ENCODE data around the gene MAML1.
A peak's percentile ranks its signal among the peaks of the same experiment; 100 is the strongest.

The MAML1 gene

DNA sequence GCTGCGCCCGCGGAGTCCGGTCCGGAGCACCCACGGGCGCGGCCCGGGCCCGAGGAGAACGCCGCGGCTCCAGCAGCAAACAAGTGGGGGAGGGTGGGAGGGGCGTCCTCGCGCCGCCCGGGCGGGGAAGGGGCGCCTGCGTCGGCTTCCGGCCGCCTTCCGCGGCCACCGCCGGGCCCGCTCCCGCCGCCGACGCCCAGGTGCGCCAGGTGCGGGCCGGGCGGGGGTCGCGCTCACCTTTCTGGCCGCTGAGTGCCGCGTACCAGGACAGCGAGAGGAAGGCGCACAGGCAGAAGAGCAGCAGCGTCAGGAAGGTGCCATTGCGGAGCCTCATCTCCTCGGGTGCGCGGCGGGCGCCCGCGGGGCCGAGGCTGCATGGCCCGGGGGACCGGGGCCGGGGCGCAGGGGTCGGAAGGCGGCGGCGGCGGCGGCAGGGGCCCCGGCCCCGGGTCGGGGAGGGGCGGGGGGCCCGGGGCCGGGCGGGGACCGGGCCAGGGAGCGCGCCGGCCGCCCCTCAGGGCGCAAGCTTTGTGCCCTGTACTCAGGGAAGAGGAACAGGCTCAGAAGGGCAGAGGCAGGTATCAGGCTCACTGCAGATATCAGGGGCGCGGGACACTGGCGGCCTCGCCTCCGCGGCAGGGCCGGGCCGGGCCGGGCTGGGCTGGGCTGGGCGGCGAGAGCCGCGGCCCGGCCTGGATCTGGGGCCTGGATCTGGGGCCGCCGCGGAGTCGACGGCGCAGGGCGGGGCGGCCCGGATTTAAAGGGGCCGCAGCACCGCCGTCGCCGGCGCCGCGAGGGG, 73.8 kb downstream of the MAML1 start, which contains the start of gene MGAT4B:
Gene MGAT4B (minus strand): TSS at position 617 of the 799 bp plus-strand sequence. CDS start 283 bp downstream, at position 334.
- peak; percentile 13 to 61 for DNase-seq

DNA sequence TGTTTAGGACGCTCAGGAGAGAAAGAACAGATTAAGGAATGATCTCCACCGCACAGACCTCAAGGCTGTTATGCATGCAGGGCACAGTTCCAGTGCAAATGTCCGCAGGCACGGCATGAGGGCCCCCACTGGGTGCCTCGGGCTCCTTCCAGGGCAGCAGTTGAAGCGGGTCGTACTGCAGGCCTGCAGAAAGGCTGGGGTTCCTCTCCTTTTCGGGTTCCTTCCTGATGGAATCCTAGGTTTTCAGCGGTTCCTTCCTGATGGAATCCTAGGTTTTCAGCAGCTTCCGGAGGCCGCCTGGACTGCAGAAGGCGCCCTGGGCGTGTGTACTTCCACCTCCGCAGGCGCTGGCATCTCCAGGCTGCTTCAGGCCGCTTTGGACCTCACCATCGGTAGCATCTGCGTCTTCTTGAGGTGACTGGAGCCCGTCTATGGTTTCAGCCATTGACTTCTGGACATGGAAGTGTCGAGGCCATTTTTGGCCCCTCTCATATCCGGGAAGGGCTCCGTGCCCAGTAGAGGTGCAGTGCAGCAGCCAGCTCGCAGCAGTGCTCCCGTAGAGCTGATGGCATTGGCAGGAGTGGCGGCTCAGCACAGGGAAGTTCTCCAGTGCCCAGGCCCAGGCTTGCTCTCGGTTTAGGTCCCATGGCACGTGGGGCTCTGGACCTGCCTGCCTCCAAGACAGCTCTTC, 79.7 kb downstream of the MAML1 start:
- DNase-seq: no peak

DNA sequence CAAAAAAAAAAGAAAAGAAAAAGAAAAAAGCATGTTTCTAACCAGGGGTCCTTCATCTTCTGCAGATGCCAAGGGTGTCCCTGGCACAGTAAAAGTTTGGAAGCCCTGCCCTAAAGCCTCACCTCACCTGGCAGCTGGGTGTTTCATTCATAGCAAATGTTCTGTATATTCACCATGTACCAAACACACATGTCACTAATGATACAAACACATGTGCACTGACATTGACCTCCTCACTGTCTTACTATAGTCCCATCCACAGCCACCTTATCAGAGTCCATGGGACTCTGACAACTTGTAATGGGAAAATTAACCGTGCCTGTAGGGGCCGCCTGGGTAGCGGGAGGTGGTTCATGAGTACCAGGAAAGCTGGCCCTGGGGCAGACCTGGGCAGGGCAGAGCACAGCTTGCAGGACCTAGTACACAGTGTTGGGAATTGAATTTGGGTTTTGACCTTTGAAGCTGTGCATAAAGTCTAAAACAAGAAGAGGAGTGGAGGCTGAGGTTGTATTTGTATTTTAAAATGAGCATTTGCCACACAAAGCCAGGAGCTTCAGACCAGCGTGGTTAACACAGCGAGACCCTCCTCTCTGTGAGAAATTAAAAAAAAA, 80.5 kb downstream of the MAML1 start:
- no peak for DNase-seq

DNA sequence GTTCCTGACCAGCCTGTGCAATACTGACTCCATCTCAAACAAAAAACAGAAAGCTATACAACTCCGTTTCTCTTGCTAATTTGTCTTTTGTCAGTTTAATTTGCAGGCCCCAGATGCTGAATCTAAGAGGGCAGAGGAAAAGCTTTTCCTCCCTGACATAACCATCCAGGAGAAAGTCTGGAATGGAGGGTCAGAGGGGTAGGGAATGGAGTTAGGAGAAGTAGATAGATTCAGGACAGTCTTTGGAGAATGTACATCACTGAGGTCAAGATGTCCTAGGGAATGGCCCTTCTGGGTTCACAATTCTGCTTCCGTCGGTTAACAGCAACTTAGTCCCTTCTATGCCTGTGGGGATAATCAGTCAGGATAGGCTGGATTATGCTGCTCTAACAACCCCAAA, 81.5 kb downstream of the MAML1 start:
- no peak for DNase-seq

DNA sequence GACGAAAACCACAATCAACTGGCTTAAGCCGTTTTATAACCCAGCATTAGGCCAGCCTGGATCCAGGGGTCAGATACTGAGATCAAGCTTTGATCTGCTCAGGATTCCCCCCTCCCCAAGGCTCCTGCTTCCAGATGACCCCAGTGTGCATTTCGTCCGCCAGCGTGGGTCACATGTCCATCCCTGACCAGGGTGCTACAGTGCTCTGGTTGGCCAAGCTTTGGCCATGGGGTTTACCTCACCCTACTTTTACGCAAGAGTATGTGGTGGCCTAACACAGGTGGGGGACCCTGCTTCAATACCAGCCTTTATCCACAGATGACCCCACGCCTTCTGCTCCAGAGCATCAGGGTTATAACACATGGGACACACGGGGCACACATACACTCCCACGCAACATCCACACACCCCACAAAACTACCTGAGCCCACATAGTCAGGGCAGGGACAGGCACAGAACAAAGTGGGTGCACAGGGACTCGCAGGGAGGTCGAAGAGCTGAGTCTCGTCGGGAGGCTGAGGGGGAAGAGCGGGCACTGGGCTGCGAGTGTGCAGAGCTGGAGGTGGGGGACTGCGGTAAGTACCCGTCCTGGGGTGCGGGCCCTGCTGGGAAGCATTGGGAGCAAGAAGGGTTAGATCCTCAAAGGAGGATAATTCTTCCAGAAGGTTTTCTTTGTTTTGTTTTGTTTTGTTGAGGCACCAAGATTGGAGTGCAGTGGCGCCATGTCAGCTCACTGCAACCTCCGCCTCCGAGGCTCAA, 83.0 kb downstream of the MAML1 start:
- no peak for DNase-seq

DNA sequence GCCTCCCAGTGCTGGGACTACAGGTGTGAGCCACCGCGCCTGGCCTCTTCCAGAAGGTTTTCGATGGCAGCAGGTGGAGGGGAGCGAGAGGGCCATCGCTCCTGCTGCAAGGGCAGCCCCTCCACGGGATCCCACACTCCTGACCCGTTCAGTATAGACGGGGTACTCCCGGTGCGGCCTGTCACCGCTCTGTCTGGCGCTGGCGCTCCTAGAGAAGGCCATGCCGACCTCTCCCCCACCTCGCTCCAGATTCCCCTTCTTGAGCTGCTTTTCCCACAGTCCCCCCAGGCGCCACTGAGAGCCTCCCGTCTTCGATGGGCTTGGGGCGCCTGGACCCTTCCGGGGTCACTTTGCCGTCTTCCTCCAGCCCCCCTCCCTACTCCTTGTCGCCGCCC, 83.8 kb downstream of the MAML1 start:
- no peak for DNase-seq

DNA sequence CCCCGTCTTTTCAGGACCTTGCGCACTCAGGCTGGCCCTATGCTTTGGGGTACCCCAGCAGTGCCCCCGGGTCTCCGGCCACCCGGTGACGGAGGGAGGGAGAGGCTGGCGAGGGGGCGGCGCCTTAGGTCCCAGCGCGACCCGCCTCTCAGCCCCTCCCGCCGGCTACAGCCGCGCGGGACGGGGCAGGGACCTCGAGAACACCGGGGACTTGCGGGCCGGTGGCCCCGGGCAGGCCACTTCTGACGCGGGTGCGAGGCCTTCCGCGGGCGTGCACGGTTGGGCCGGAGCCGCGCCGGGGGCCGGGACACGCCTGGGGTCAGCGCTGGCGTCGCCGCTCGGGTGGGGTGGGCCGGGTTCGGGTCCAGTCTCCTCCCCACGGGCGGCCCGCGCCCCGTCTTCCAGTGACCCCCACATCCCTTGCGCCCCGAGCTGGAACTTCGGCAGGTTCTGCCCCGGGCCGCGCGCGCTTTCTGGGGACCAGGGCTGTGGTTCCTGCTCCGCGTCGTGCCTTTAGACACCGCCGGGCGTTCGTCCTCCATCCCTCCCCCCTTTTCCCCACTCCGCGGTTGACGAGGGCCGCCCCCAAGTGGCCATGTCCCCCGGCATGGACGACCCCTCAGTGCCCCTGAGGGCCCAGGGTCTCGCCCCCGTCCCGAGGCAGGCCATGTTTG, 84.3 kb downstream of the MAML1 start:
- DNase-seq: no peak

DNA sequence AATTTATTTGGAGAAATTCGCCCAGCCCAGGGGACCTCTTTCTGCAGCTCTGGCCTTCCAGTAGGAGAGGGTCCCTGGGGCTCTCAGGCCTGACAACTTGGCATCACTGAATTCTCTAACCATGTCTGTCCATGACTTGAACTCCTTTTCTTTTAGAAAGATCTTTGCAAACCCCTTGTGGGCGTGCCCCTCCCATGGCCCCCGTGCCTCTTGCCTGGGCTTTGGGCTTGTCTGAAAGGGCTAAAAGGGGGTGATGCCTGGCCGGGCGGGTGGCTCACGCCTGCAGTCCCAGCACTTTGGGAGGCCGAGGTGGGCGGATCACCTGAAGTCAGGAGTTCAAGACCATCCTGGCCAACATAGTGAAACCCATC, 84.8 kb downstream of the MAML1 start:
- DNase-seq: no peak

DNA sequence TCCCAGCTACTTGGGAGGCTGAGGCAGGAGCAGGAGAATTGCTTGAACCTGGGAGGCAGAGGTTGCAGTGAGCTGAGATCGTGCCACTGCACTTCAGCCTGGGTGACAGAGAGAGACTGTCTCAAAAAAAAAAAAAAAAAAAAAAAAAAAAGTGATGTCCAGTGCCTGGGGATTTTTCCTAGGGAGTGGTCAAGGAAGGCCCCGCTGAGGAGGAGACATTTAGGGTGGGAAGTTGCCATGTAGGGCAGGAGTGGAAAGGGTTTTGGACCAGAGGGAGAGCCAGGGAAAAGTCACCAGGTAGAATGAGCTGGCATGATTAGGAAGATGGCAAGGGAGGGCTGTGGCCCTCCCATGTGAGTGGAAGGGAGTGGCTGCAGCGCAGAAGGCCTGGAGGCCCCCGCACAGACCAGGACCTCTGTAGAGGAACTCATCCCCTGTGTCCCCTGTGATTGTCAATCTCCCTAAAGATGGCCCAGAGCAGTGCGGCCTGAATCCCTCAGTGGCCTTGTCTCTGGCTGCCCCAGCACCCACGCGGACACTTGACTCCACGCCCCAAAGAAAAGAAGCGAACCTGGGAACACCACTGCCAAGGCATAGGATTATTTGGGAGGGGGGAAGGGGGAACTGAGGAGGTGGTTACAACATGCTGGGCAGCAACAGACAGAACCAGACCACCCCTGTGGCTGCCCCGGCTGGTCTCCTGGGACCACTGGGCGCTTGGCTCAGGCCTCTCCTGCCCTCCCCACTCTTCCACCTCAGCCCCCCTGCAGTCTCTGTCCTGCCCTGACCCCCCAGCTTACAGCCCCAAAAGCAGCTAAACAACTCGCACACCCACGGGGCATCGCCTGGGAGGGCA, 85.5 kb downstream of the MAML1 start:
- DNase-seq: no peak

DNA sequence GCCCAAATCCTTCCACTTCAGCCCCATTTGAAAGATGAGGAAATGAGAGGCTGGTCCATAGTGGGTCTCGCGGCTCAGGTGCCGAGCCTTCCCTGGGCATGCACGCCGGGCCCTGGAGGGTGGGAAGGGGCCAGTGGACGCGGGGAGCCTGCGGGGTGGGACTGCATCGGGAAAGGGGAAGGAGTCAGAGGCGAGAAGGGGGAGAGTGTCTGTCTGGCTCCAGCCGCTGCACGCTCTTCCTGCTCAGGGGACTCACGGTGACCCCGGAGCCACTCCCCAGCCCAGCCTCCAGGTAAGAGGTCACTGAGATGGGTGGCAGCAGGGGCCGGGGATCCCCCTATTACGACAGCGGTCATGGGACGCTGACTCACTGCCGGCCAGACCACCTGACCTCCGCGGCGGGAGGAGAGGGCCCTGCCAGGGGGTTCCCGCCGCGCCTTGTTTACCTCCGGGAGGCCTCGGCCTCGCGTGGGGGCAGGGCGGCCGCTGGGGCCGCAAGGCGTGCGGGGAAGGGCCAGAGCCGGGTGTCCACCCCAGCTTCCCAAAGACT, 86.2 kb downstream of the MAML1 start:
- no peak for DNase-seq

DNA sequence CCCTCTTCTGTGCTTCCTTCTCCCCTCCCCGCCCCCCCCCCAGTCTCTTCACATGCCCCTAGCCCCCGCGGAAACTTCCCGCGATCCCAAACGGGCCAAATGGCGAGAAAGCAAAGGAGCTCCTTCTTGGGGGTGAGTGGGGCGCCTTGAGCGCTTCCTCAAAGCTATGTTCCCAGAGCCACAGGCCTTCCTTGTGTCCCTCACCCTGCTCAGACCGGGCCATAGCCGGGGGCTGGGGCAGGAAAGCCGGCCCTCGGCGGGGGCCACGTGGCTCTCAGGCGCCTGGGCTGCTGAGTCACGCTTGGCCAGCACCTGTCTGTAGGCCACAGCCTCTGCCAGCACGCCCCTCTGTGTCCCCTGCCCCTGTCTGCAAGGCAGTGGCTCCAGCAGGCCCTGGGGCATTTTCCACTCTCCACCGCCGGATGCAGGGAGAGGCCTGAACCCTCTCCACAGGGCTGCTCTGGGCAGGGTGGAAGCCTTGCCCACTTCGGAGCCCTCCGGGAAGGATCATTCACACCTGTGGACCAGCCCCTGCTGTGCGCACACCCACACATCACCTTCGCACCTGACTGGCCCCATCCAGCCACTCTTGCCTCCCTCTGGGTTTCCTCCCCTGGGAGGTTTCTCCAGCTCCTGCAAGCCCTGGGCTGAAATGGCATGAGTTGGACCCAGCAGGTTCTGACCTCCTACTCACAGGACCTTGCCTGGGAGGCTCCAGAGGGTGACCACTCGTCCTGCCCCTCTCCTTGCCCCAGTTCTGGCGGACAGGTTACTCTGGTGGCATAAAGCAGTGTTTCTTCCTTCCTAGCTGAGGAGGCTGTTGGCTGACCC, 86.9 kb downstream of the MAML1 start:
- DNase-seq: no peak

DNA sequence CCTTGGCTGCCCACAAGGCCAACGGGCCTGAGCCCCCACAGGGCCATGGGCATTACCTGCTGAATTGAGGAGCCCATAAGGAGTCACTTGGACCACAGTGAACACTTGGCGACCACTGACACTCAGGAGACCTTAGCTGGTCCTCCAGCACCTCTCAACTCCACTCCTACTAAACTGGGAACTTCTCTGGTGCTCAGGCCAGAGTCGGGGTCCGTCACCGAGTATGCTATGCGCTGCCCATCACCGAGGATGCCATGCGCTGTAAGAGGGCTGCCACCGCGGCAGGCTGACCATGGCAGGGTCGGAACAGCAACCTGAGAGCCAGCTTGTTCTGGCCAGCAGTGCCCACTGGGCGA, 87.5 kb downstream of the MAML1 start:
- DNase-seq: no peak

DNA sequence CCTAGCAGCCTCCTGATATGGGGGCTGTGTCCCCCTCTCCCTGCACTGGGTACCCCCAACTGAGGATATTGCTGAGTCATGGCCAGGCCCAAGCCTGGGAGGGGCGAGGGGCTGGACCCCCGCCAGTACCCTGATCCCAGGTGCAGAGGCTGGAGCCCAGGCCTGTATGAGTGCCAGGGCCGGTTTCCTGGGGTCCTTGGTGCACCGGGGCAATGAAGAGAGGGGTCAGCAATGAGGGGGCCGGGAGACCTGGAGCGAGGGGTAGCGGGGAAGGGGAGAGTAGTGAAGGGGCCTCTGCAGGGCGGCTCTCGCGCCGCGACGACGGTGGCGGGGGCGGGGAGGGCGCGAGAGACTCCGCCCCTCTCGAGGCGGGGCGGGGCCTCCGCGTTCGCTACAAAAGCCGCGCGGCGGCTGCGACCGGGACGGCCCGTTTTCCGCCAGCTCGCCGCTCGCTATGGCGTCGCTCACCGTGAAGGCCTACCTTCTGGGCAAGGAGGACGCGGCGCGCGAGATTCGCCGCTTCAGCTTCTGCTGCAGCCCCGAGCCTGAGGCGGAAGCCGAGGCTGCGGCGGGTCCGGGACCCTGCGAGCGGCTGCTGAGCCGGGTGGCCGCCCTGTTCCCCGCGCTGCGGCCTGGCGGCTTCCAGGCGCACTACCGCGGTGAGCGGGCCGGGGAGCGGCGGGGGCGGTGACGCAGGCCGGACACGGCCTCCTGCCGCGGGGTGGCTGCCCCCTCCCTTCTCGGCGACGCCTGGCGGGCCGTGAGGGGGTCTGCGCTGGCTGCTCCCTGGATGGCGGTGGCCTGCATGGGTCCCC, 88.1 kb downstream of the MAML1 start, which contains the start of gene SQSTM1:
Gene SQSTM1 (plus strand): TSS at position 423 of the 815 bp plus-strand sequence. CDS start 32 bp downstream, at position 455.
- DNase-seq: peak in 1 of 2 experiments; percentile 86

DNA sequence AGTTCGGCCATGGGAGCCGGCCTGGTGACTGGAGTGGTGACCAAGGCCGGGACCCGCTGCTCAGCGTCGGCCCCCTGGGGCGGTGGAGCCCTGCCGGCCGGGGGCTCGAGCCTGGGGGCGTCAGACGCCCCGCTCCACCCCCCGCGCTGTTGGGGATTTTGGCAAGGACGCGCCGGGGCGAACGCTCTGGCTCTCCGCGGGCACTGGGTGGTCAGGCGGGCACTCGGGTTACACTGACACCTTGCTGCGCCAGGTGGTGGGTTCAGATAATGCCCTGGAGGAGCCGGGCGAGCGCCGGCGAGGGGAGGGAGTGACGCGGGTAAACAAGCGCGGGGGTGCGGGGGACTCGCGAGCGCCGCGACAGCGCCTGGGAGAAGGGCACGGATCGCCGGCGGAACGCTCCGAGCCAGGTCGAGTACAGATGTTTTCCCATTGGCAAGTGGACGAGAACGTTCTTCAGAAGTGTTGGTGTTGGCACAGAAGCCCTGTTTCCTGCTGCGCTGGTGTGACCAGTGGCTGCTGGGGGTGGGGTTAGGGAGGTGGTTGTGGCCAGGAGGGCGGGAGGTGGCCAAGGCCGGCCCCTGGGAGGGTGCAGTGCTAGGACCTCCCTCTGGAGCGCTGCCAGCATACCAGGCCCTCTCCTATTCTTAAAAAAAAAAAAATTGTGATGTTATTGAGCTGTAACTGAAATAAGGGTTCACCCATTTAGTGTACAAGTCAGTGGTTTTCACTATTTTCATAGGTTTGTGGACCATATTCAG, 88.9 kb downstream of the MAML1 start:
- DNase-seq: peak; percentile 49 to 92

DNA sequence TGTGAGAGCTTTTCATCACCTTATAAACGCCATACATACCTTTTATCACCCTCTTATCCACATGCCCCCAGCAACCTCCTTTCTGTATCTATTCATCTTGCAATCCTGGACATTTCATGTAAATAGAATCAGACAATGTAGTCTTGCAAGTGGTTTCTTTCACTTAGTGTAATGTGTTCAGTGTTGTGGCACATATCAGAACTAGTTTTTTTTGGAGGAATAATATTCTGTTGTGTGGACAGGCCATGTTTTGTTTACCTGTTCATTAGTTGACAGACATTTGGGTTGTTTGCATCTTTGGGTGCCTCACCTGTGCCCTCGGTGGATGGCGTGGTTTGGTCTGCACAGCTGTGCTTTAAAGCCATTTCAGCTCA, 89.4 kb downstream of the MAML1 start:
- DNase-seq: no peak

DNA sequence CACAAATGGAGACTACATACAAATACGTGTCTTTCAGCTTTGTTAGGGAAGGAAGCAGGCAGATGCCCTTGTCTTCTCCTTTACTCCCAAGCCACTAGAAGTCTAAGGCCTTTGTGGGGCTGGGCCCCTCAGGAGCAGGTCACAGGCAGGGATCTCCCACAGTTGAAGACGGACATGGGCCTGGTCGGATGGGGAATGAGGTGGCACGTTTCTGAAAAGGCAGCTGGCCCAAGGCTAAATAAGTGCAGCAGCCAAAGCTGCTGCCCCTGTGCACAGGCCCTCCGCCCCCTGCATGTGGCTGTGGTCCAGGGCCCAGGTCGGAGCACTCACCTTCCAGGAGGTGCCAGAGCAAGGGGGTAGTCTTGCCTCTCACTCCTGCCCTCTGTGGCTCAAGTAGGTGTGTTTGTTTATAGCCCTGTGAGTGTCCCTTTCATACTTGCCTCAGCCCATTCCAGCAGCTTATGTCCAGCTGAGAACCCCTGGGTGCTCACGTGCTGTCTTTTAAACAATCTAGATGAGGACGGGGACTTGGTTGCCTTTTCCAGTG, 89.9 kb downstream of the MAML1 start:
- no peak for DNase-seq

DNA sequence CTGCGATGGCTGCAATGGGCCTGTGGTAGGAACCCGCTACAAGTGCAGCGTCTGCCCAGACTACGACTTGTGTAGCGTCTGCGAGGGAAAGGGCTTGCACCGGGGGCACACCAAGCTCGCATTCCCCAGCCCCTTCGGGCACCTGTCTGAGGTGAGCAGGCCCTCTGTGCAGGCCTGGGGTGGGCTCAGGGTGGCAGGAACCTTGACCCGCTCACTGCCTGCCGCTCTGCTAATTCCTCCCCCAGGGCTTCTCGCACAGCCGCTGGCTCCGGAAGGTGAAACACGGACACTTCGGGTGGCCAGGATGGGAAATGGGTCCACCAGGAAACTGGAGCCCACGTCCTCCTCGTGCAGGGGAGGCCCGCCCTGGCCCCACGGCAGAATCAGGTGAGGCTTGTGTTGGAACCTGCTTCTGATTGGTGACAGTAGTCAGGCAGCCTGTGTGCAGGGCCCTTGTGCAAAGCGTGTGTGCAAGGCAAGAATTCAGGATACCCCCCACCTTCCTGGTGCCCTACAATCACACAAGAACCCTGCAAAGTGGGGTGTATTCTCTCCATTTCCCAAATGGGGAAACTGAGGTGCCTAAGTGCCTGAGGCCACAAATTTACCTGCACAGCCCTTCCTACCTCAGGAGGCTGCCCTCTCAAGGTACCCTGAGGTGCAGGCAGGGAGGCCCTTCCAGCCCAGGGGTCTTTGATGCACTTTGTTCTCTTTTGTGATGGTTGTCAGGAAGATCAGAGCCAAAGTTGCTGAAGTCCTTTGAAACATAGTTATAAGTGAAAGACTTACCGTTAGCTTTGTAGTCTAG, 91.5 kb downstream of the MAML1 start:
- no peak for DNase-seq

DNA sequence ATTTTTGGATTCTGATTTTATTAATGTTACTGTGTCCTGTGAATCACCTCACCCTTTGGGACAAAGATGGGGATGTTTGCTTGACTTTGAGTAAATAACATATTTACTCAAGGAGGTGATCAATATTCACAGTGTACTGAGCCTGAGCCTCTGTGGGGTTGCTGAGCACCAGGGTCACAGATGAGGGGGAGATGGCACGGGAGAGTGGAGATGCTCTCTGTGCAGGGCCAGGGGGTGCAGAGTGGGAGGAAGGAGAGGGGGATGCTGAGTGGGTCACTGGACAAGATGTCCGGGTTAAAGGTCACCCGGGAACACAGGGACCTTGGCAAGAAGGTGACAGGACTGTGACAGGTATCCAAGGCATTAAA, 92.1 kb downstream of the MAML1 start:
- no peak for DNase-seq
